ENCODE measurements around the gene PIEZO1. TPM values are rescaled to one million over a fixed set of nuclear protein-coding genes. Genes with fewer than 3 reads are reported as not detected.

PIEZO1 gene
- total RNA-seq, 1 experiment from 2014 or later: 47.1 TPM

GRCh38 chr16:88702371-88703210, 82.4 kb downstream of the PIEZO1 start:
- no peak for DNase-seq (ENCODE audit: low spot score)

GRCh38 chr16:88701581-88702370, 83.2 kb downstream of the PIEZO1 start:
- no peak for DNase-seq (ENCODE audit: low spot score)

- DNase-seq (ENCODE audit: low spot score): peak; percentile 79
Measured at GRCh38 chr16:88700636-88701482, 84.2 kb downstream of the PIEZO1 start.

GRCh38 chr16:88700322-88700635, 84.7 kb downstream of the PIEZO1 start:
- DNase-seq (ENCODE audit: low spot score): no peak

- no peak for DNase-seq (ENCODE audit: low spot score)
Measured at GRCh38 chr16:88699180-88699579, 85.8 kb downstream of the PIEZO1 start.

GRCh38 chr16:88698646-88699045, 86.4 kb downstream of the PIEZO1 start:
- no peak for DNase-seq (ENCODE audit: low spot score)

- DNase-seq (ENCODE audit: low spot score): no peak
Measured at GRCh38 chr16:88697831-88698615, 87.0 kb downstream of the PIEZO1 start.

GRCh38 chr16:88697116-88697830, 87.7 kb downstream of the PIEZO1 start:
- DNase-seq (ENCODE audit: low spot score): no peak

- no peak for DNase-seq (ENCODE audit: low spot score)
Measured at GRCh38 chr16:88696441-88696840, 88.6 kb downstream of the PIEZO1 start.

GRCh38 chr16:88695753-88696152, 89.3 kb downstream of the PIEZO1 start:
- DNase-seq (ENCODE audit: low spot score): no peak

GRCh38 chr16:88695218-88695617, 89.8 kb downstream of the PIEZO1 start:
- no peak for DNase-seq (ENCODE audit: low spot score)

GRCh38 chr16:88694221-88695087, 90.6 kb downstream of the PIEZO1 start:
- no peak for DNase-seq (ENCODE audit: low spot score)

- no peak for DNase-seq (ENCODE audit: low spot score)
Measured at GRCh38 chr16:88693420-88694177, 91.4 kb downstream of the PIEZO1 start.

- no peak for DNase-seq (ENCODE audit: low spot score)
Measured at GRCh38 chr16:88692861-88693260, 92.2 kb downstream of the PIEZO1 start.

- no peak for DNase-seq (ENCODE audit: low spot score)
Measured at GRCh38 chr16:88691924-88692560, 93.0 kb downstream of the PIEZO1 start.

- no peak for DNase-seq (ENCODE audit: low spot score)
Measured at GRCh38 chr16:88691129-88691813, 93.7 kb downstream of the PIEZO1 start.

- no peak for DNase-seq (ENCODE audit: low spot score)
Measured at GRCh38 chr16:88690341-88691128, 94.5 kb downstream of the PIEZO1 start.
